Fibroblast of lung (primary cell): ENCODE data around the gene ZNF407. TPM values are rescaled to one million over a fixed set of nuclear protein-coding genes. Genes with fewer than 3 reads are reported as not detected.
A peak's percentile ranks its signal among the peaks of the same experiment; 100 is the strongest.

Experiments used
- DNase-seq, 2 donors: peaks; one replicate each; pipeline versions ENCODE4 v3.0.0 to v3.0.0-alpha.2; 2010; ENCODE audit warnings: low read depth in 2 of 2
- H2AFZ ChIP-seq: 2 replicates; pipeline ENCODE4 v1.5.1; 2012; ENCODE audit warnings: low read length, control low read depth, inconsistent platforms
- H3K27ac ChIP-seq: 2 replicates; pipeline ENCODE4 v1.5.1; 2011; ENCODE audit warnings: low read length, control low read depth; ENCODE audit not compliant: insufficient read depth
- H3K27me3 ChIP-seq: 2 replicates; pipeline ENCODE4 v1.5.1; 2011; ENCODE audit warnings: mild to moderate bottlenecking, low read length; ENCODE audit not compliant: control insufficient read depth, insufficient read depth
- H3K36me3 ChIP-seq: 2 replicates; pipeline ENCODE4 v1.5.1; 2011; ENCODE audit warnings: low read length; ENCODE audit not compliant: control insufficient read depth, insufficient read depth
- H3K4me1 ChIP-seq: 2 replicates; pipeline ENCODE4 v1.5.1; 2011; ENCODE audit warnings: low read length; ENCODE audit not compliant: control insufficient read depth, insufficient read depth; ENCODE audit errors: extremely low read depth
- H3K4me2 ChIP-seq: 2 replicates; pipeline ENCODE4 v1.5.1; 2011; ENCODE audit warnings: low read length, control low read depth; ENCODE audit not compliant: insufficient read depth; ENCODE audit errors: extremely low read depth
- H3K4me3 ChIP-seq, 4 experiments: fragments of 200-600 bp in 1 of 4; sonication (generic) in 1 of 4; replicated peaks in 1 of 4; 2 replicates each; pipeline ENCODE4 v1.5.1; 2011 to 2016; ENCODE audit warnings: low read length in 4 of 4, low read depth in 3 of 4, mild to moderate bottlenecking in 3 of 4, control low read depth in 2 of 4, inconsistent platforms in 1 of 4, mixed read lengths in 1 of 4; ENCODE audit not compliant: insufficient read depth in 1 of 4; ENCODE audit errors: control extremely low read depth in 1 of 4
- H3K79me2 ChIP-seq: 2 replicates; pipeline ENCODE4 v1.5.1; 2012; ENCODE audit warnings: mild to moderate bottlenecking, low read length, inconsistent platforms; ENCODE audit not compliant: control insufficient read depth, insufficient read depth
- H3K9ac ChIP-seq: 2 replicates; pipeline ENCODE4 v1.5.1; 2011; ENCODE audit warnings: mild to moderate bottlenecking, low read length, control low read depth; ENCODE audit not compliant: insufficient read depth
- H3K9me3 ChIP-seq: 2 replicates; pipeline ENCODE4 v1.5.1; 2012; ENCODE audit warnings: low read depth, low read length; ENCODE audit not compliant: control insufficient read depth, insufficient read depth
- H4K20me1 ChIP-seq: 2 replicates; pipeline ENCODE4 v1.5.1; 2011; ENCODE audit warnings: low read length; ENCODE audit not compliant: control insufficient read depth, insufficient read depth; ENCODE audit errors: extremely low read depth
- EZH2 ChIP-seq: IDR thresholded peaks from 2 replicates; pipeline ENCODE4 v1.5.1; 2012; ENCODE audit warnings: low read length, control low read depth, mild to moderate bottlenecking; ENCODE audit errors: missing control alignments
- polyA plus RNA-seq, 2 donors: library from polyadenylated mRNA; depleted of rRNA in 1 of 2; stranded (reverse) in 1 of 2; unstranded in 1 of 2; fragments of >200 nt; gene quantifications; 2 replicates each; pipeline ENCODE4 v1.2.1, GENCODE V29; 2011 to 2012; ENCODE audit warnings: missing spikeins in 1 of 2
- total RNA-seq: library from RNA; depleted of rRNA; stranded (reverse); fragments of >200 nt; gene quantifications from 2 replicates; pipeline ENCODE4 v1.2.1, GENCODE V29; 2014
- TF ChIP-seq, protein P1 (sequence below), 2 donors: IDR thresholded peaks in 1 of 2; conservative IDR thresholded peaks in 1 of 2; 1 replicate in 1 of 2; 2 replicates in 1 of 2; pipeline ENCODE4 v1.5.1; 2011 to 2012; ENCODE audit warnings: low read length in 2 of 2, control low read depth in 1 of 2, inconsistent platforms in 1 of 2, low read depth in 1 of 2, mild to moderate bottlenecking in 1 of 2

The ZNF407 gene
- total and polyA plus RNA-seq, 2 donors (not counting 1 experiment from before 2014, with no cell fraction given), result 5.1 to 12.6 TPM

DNA sequence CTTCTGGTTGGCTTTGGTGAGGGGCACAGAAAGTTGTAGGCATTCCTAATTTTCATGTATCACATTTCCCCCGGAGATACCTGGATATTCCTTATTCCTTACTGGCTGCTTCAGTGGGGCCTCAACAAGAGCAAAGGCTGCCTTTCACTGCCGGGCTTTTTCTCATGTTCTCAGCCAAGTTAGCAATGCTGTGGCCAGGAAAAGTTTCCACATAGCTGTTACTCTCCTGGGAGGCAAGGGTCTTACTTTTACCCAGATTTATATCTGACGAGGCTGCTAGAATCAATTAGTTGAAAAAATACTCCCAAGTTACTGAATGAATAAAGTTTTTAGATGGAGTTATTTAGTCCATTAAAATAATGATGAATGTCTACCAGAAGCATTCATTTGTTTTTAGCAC, 230.5 kb downstream of the ZNF407 start:
- no peak for DNase-seq
- Histone ChIP-seq H3K27ac (no peak overlapping the region), H3K79me2 (no peaks in the 10 kb centered on the region), H3K9me3 (no peaks in the 10 kb centered on the region), H3K36me3 (no peaks in the 10 kb centered on the region), H3K4me3 (no peak overlapping the region), H3K9ac (no peak overlapping the region), H3K27me3 (no peaks in the 10 kb centered on the region), H2AFZ (no peak overlapping the region), H3K4me1 (no peaks in the 10 kb centered on the region), H3K4me2 (no peak overlapping the region), H4K20me1 (no peaks in the 10 kb centered on the region)
- no peak for TF ChIP-seq EZH2
- TF ChIP-seq, protein P1, sequence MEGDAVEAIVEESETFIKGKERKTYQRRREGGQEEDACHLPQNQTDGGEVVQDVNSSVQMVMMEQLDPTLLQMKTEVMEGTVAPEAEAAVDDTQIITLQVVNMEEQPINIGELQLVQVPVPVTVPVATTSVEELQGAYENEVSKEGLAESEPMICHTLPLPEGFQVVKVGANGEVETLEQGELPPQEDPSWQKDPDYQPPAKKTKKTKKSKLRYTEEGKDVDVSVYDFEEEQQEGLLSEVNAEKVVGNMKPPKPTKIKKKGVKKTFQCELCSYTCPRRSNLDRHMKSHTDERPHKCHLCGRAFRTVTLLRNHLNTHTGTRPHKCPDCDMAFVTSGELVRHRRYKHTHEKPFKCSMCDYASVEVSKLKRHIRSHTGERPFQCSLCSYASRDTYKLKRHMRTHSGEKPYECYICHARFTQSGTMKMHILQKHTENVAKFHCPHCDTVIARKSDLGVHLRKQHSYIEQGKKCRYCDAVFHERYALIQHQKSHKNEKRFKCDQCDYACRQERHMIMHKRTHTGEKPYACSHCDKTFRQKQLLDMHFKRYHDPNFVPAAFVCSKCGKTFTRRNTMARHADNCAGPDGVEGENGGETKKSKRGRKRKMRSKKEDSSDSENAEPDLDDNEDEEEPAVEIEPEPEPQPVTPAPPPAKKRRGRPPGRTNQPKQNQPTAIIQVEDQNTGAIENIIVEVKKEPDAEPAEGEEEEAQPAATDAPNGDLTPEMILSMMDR (conservative IDR thresholded peaks at IDR 0.05 in 1 of 2, IDR thresholded peaks at IDR 0.05 in 1 of 2; ENCODE audit: low read depth in 1 of 2, low read length in 2 of 2), result no peak

DNA sequence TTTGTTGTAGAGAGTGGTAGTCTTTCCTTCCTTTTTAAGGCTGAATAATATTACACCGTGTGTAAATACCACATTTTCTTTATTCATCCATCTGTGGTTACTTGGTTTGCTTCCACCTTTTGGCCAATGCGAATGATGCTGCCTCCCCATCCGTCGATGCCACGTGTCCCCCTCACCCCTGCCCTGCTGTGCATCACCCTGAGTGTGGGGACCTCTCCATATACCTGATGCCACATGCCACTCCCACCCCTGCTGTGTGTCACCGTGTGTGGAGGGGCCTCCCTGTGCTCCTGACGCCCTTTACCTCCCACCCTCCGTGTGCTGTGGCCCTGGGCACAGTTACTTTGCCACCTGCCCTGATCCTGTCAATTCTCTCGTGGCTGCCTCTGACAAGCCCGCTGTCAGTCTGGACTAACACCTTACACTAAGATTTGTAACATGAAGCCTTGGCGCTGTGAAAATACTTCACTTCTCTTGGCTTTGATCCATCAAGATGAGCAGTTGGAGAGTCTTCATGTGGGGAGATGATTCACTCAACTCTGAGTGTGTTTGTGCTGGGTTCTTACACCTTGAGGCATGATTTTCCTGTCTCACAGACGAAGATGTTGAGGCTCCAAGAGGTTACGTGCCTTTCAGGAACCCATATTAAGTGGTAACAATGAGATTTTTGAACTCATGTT, 234.0 kb downstream of the ZNF407 start:
- Histone ChIP-seq H3K79me2 (no peaks in the 10 kb centered on the region), H3K9ac (no peak overlapping the region), H2AFZ (no peak overlapping the region), H4K20me1 (no peaks in the 10 kb centered on the region), H3K27ac (no peak overlapping the region), H3K4me1 (no peaks in the 10 kb centered on the region), H3K9me3 (no peaks in the 10 kb centered on the region), H3K4me3 (no peak overlapping the region), H3K36me3 (no peaks in the 10 kb centered on the region), H3K4me2 (no peak overlapping the region), H3K27me3 (no peaks in the 10 kb centered on the region)
- peak in 1 of 2 donors; percentile 27 for DNase-seq
- TF ChIP-seq EZH2, result no peak
- TF ChIP-seq, protein P1 (conservative IDR thresholded peaks at IDR 0.05 in 1 of 2, IDR thresholded peaks at IDR 0.05 in 1 of 2; ENCODE audit: low read depth in 1 of 2, low read length in 2 of 2), result no peak

DNA sequence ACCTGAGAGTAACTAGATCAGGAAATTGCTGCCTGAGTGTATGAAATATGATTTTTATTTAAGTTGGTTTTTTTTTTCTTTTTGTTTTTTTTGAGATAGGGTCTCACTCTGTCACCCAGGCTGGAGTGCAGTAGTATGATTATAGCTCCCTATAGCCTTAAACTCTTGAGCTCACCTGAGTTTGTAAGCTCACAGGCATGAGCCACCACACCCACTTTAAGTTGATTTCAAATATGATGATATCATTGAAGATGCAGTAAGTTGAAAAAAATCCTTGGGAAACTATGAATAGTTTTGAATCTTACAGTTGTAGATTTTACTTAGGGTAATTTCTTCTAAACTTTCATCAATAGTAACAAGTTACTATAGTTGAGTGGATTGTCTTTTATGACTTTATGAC, 234.7 kb downstream of the ZNF407 start:
- Histone ChIP-seq H3K4me3 (no peak overlapping the region), H3K9ac (no peak overlapping the region), H3K4me1 (no peaks in the 10 kb centered on the region), H3K27ac (no peak overlapping the region), H2AFZ (no peak overlapping the region), H3K27me3 (no peaks in the 10 kb centered on the region), H4K20me1 (no peaks in the 10 kb centered on the region), H3K36me3 (no peaks in the 10 kb centered on the region), H3K79me2 (no peaks in the 10 kb centered on the region), H3K4me2 (no peak overlapping the region), H3K9me3 (no peaks in the 10 kb centered on the region)
- DNase-seq, result no peak
- TF ChIP-seq, protein P1 (conservative IDR thresholded peaks at IDR 0.05 in 1 of 2, IDR thresholded peaks at IDR 0.05 in 1 of 2; ENCODE audit: low read depth in 1 of 2, low read length in 2 of 2), result no peak
- TF ChIP-seq EZH2, result no peak
